Brain microvascular endothelial cell (primary cell): Measurements from ENCODE around the gene M1AP.

Experiments used
- DNase-seq: peaks from one replicate; pipeline ENCODE4 v3.0.0-alpha.2; 2020
- H3K27ac ChIP-seq: fragments of 250-450 bp; sonication (Bioruptor Pico); 2 replicates; pipeline ENCODE4 v1.5.1; 2020; ENCODE audit warnings: mild to moderate bottlenecking, moderate library complexity
- H3K27me3 ChIP-seq: fragments of 250-450 bp; sonication (Bioruptor Pico); replicated peaks from 2 replicates; pipeline ENCODE4 v1.5.1; 2020; ENCODE audit warnings: mild to moderate bottlenecking
- H3K36me3 ChIP-seq: fragments of 250-450 bp; sonication (Bioruptor Pico); replicated peaks from 2 replicates; pipeline ENCODE4 v1.5.1; 2020; ENCODE audit warnings: mild to moderate bottlenecking
- H3K4me3 ChIP-seq: 2 replicates; pipeline ENCODE4 v1.5.1; 2011; ENCODE audit warnings: low read depth, mild to moderate bottlenecking, control low read depth, low read length, moderate library complexity
- CTCF ChIP-seq: IDR thresholded peaks from 2 replicates; pipeline ENCODE4 v1.5.1; 2011; ENCODE audit warnings: low read depth, mild to moderate bottlenecking, moderate library complexity, low read length, control low read depth, inconsistent platforms; ENCODE audit errors: missing control alignments
- in situ Hi-C: cut with HindIII; loops from 2 replicates; pipeline ENCODE4 v1.10.0; 2017; ENCODE audit warnings: low sequenced_read_pairs, low pct_ligation_motif_present

M1AP gene

DNA sequence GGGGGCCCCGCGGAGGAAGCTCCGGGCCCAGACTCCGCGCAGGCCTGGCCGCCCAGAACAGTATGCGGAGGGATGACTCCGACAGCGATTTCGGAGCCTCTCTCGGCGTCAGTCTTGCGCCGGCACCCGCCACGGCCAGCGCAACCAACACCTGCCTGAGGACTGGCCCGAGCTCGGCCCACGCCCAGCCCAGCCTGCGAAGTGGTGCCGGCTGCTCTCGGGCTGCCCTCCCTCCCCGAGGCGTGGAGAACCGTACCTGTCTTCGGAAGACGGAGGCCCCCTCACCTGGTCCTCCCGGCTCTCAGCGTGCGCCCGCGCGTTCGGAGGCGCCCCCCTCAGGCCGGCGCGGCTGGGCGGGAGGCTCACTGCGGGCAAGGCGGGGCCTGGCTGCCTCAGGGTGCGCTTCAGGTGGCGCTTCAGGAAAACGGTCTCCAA, at the start of gene M1AP:
Gene M1AP, minus strand, starts transcription at position 322 of the 435 bp plus-strand sequence. CDS start 8,055 bp downstream, outside the sequence.
- no peak for DNase-seq
- in situ Hi-C loops = no loop called here
- peak; percentile 14 for TF ChIP-seq CTCF
- Histone ChIP-seq H3K27me3 (no peaks in the 10 kb centered on the region), H3K27ac (no peak within 1 kb of the TSS), H3K36me3 (no peaks in the 10 kb centered on the region), H3K4me3 (peak within 1 kb of the TSS; percentile 48)

DNA sequence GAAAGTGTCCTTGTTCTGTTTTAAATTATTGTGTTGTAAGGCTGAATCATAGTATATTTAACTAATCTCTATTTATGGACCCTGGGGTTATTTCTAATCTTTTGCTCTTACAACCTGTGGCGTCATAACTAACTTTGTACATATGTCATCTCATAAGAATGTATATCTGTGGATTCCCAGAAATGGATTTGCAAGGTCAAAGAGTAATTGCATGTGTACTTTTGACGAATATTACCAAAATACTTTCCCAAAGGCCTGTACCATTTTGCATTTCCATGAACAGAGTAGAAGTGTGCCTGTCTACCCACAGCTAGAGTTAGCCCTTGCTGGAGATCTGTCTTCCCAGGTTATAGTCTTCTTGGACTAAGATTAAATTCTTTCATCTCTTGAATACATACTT, 48.7 kb upstream of the M1AP start:
- in situ Hi-C loops = loop anchor here (25.0 kb wide), 1 partner anchor 165 kb away; no protein-coding TSS in a partner anchor
- no peak for TF ChIP-seq CTCF
- no peak overlapping the region for H3K27ac ChIP-seq
- H3K27me3 ChIP-seq = no peaks in the 10 kb centered on the region
- no peaks in the 10 kb centered on the region for H3K36me3 ChIP-seq
- DNase-seq = no peak
- H3K4me3 ChIP-seq = no peak overlapping the region

DNA sequence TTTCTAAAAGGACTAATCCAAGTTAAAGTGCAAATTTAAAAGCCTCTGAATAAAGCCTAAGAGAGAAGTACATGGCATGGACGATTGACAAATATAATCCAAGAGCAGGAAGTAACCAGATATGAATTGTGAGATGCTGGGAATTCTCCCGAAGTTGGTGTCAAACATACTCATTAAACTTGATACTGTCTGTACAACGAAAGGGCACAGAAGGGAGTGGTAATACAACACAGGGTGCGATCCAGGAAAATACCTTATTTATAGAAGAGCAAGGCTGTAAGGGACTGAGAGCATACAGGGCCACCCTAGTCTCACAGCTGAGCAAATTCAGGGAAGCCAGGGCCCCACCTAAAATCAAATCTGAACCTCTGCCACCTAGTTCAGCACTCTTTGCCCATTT, 47.5 kb upstream of the M1AP start:
- no peak for DNase-seq
- H3K27me3 ChIP-seq = no peaks in the 10 kb centered on the region
- in situ Hi-C loops = loop anchor here (25.0 kb wide), 1 partner anchor 167 kb away; no protein-coding TSS in a partner anchor
- TF ChIP-seq CTCF = no peak
- no peaks in the 10 kb centered on the region for H3K36me3 ChIP-seq
- H3K27ac ChIP-seq = no peak overlapping the region
- no peak overlapping the region for H3K4me3 ChIP-seq

DNA sequence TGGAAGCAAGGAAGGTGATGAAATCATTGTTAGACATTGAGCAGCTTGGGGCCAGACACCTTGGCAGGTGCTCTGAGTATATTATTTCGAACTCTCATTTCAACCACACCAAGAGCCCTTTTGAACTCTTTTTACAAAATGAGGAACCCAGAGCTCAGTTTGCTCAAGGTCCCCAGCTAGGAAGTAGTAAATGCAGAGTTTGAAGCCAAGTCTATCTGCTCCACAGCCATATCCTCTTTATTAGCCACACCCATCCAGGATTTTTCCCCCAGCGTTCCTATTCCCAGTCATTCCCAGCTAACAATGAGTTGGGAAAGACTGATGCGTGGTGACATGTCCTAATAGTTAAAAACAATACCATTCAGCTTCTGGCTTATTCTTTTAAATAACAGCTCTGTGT, 46.2 kb upstream of the M1AP start:
- in situ Hi-C loops = loop anchor here (25.0 kb wide), 1 partner anchor 168 kb away; no protein-coding TSS in a partner anchor
- Histone ChIP-seq H3K36me3 (no peaks in the 10 kb centered on the region), H3K27ac (no peak overlapping the region), H3K27me3 (no peaks in the 10 kb centered on the region), H3K4me3 (no peak overlapping the region)
- no peak for TF ChIP-seq CTCF
- no peak for DNase-seq

GRCh38 chr2:74693668-74694067, 45.5 kb upstream of the M1AP start:
- in situ Hi-C loops = loop anchor here (25.0 kb wide), 1 partner anchor 169 kb away; no protein-coding TSS in a partner anchor
- no peak for TF ChIP-seq CTCF
- DNase-seq = no peak
- no peaks in the 10 kb centered on the region for H3K36me3 ChIP-seq
- H3K4me3 ChIP-seq = no peak overlapping the region
- no peaks in the 10 kb centered on the region for H3K27me3 ChIP-seq
- H3K27ac ChIP-seq = no peak overlapping the region

DNA sequence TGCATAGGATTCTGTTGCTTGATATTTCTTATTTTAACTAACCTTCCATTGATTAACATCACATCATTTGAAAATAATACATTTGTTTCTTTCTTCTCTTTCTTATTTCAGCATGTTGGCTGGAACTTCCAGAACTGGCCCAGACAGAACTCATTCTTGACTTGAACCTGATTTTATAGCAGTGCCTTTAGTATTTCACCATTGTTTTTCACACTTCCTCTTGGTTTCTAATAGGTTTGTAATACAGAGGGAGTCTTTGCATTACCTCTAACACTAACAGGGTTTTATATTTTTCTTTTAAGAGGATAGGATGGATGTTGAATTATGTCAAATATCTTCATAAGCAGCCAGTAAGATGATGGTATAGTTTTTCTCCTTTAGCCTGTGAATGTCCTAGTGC, 45.1 kb upstream of the M1AP start:
- no peak overlapping the region for H3K27ac ChIP-seq
- no peak for TF ChIP-seq CTCF

More for the DNA sequence above, 45.1 kb upstream of the M1AP start:
- Histone ChIP-seq H3K4me3 (no peak overlapping the region), H3K27me3 (no peaks in the 10 kb centered on the region), H3K36me3 (no peaks in the 10 kb centered on the region)
- no peak for DNase-seq
- in situ Hi-C loops = loop anchor here (25.0 kb wide), 1 partner anchor 169 kb away; no protein-coding TSS in a partner anchor
